Ishikawa (cell line): Measurements from ENCODE around the gene DUSP7.

Experiments used
- CEBPB ChIP-seq: IDR thresholded peaks from 2 replicates; pipeline ENCODE4 v1.6.1; 2012
- CREB1 ChIP-seq: IDR thresholded peaks from 2 replicates; pipeline ENCODE4 v1.6.1; 2012; ENCODE audit warnings: low read depth
- EGR1 ChIP-seq: IDR thresholded peaks from 2 replicates; pipeline ENCODE4 v1.6.1; 2012
- EP300 ChIP-seq: IDR thresholded peaks from 2 replicates; pipeline ENCODE4 v1.6.1; 2012; ENCODE audit warnings: borderline replicate concordance
- FOXM1 ChIP-seq: IDR thresholded peaks from 2 replicates; pipeline ENCODE4 v1.6.1; 2012; ENCODE audit warnings: low read depth, borderline replicate concordance
- MAX ChIP-seq: IDR thresholded peaks from 2 replicates; pipeline ENCODE4 v1.6.1; 2012
- NFIC ChIP-seq: IDR thresholded peaks from 2 replicates; pipeline ENCODE4 v1.6.1; 2012
- RAD21 ChIP-seq: IDR thresholded peaks from 2 replicates; pipeline ENCODE4 v1.6.1; 2012; ENCODE audit warnings: low read depth
- REST ChIP-seq: IDR thresholded peaks from 2 replicates; pipeline ENCODE4 v1.6.1; 2012; ENCODE audit warnings: low read depth, mild to moderate bottlenecking
- TAF1 ChIP-seq: IDR thresholded peaks from 2 replicates; pipeline ENCODE4 v1.6.1; 2012; ENCODE audit warnings: low read depth, mild to moderate bottlenecking
- TCF12 ChIP-seq: IDR thresholded peaks from 2 replicates; pipeline ENCODE4 v1.6.1; 2012; ENCODE audit warnings: low read depth
- TEAD4 ChIP-seq: IDR thresholded peaks from 2 replicates; pipeline ENCODE4 v1.6.1; 2012
- USF1 ChIP-seq: IDR thresholded peaks from 2 replicates; pipeline ENCODE4 v1.6.1; 2012
- YY1 ChIP-seq: IDR thresholded peaks from 2 replicates; pipeline ENCODE4 v1.6.1; 2012; ENCODE audit warnings: low read depth
- ZBTB7A ChIP-seq: IDR thresholded peaks from 2 replicates; pipeline ENCODE4 v1.6.1; 2012; ENCODE audit warnings: low read depth

Gene DUSP7

GRCh38 chr3:52026041-52026440, 30.3 kb downstream of the DUSP7 start:
- TF ChIP-seq YY1 (no peak), REST (no peak)

GRCh38 chr3:52025453-52025852, 30.9 kb downstream of the DUSP7 start:
- TF ChIP-seq RAD21 = no peak
- TF ChIP-seq USF1 = no peak
- no peak for TF ChIP-seq MAX
- TF ChIP-seq CEBPB = no peak
- TF ChIP-seq TEAD4 = no peak
- no peak for TF ChIP-seq CREB1
- TF ChIP-seq ZBTB7A = no peak
- TF ChIP-seq TAF1 = no peak
- TF ChIP-seq FOXM1 = no peak
- TF ChIP-seq REST = no peak
- no peak for TF ChIP-seq EGR1
- no peak for TF ChIP-seq NFIC
- no peak for TF ChIP-seq TCF12
- TF ChIP-seq YY1 = no peak
- TF ChIP-seq EP300 = no peak

GRCh38 chr3:52024765-52025452, 31.5 kb downstream of the DUSP7 start:
- no peak for TF ChIP-seq EP300
- TF ChIP-seq TEAD4 = no peak
- no peak for TF ChIP-seq ZBTB7A
- no peak for TF ChIP-seq EGR1
- no peak for TF ChIP-seq CREB1
- no peak for TF ChIP-seq MAX
- TF ChIP-seq REST = no peak
- no peak for TF ChIP-seq YY1
- no peak for TF ChIP-seq USF1
- TF ChIP-seq RAD21 = no peak
- no peak for TF ChIP-seq CEBPB
- TF ChIP-seq TCF12 = no peak
- no peak for TF ChIP-seq TAF1
- no peak for TF ChIP-seq FOXM1

GRCh38 chr3:52023860-52024764, 32.3 kb downstream of the DUSP7 start:
- TF ChIP-seq REST = no peak
- TF ChIP-seq EGR1 = no peak
- no peak for TF ChIP-seq YY1
- no peak for TF ChIP-seq FOXM1
- no peak for TF ChIP-seq TEAD4
- no peak for TF ChIP-seq NFIC
- TF ChIP-seq TCF12 = no peak
- no peak for TF ChIP-seq CREB1
- TF ChIP-seq ZBTB7A = no peak
